CD4-positive, alpha-beta T cell (primary cell): ENCODE measurements around the gene OR51D1. TPM values are rescaled to one million over a fixed set of nuclear protein-coding genes. Genes with fewer than 3 reads are reported as not detected.

Source experiments
- ATAC-seq: fragments of 200-7000 bp; cut with Tn5 transposase; one replicate; pipeline ENCODE4 v1.10.0; 2022; ENCODE audit warnings: mild to moderate bottlenecking; ENCODE audit not compliant: poor library complexity
- CTCF ChIA-PET: fragments of 350-600 bp; sonication (Branson Sonifier 250); formaldehyde crosslinking; loops from one replicate; lab custom pipeline; 2021; ENCODE audit warnings: antibody characterized with exemption, inconsistent platforms; lab: Charles Lee
- POLR2A ChIA-PET: fragments of 350-600 bp; sonication (Branson Sonifier 250); formaldehyde crosslinking; loops from one replicate; lab custom pipeline; 2021; ENCODE audit warnings: antibody characterized with exemption, inconsistent platforms; lab: Charles Lee
- DNase-seq, 14 experiments: peaks; one replicate each; pipeline ENCODE4 v3.0.0-alpha.2; 2013 to 2020; ENCODE audit warnings: mixed read lengths in 2 of 14
- H3K27ac ChIP-seq, 2 donors: one replicate each; pipeline versions ENCODE4 v1.5.1 to v1.7.0; 2013; ENCODE audit warnings: low read length in 2 of 2, low read depth in 1 of 2, mild to moderate bottlenecking in 1 of 2
- H3K27me3 ChIP-seq, 2 experiments: 1 replicate in 1 of 2; 2 replicates in 1 of 2; pipeline versions ENCODE4 v1.6.1 to v1.7.0; 2013; ENCODE audit warnings: low read length in 2 of 2, control low read depth in 1 of 2, mild to moderate bottlenecking in 1 of 2, moderate library complexity in 1 of 2; ENCODE audit not compliant: insufficient read depth in 2 of 2, control insufficient read depth in 1 of 2
- H3K36me3 ChIP-seq: one replicate; pipeline ENCODE4 v1.6.1; 2013; ENCODE audit warnings: low read length, control low read depth; ENCODE audit not compliant: insufficient read depth
- H3K4me1 ChIP-seq: one replicate; pipeline ENCODE4 v1.6.1; 2013; ENCODE audit warnings: low read length, control low read depth; ENCODE audit not compliant: insufficient read depth
- H3K4me3 ChIP-seq: one replicate; pipeline ENCODE4 v1.5.1; 2013; ENCODE audit warnings: mild to moderate bottlenecking, low read length, moderate library complexity
- H3K9me3 ChIP-seq, 2 experiments: 1 replicate in 1 of 2; 2 replicates in 1 of 2; pipeline versions ENCODE4 v1.6.1 to v1.7.0; 2013; ENCODE audit warnings: low read length in 2 of 2, mild to moderate bottlenecking in 2 of 2, control low read depth in 1 of 2, moderate library complexity in 1 of 2; ENCODE audit not compliant: control insufficient read depth in 1 of 2, insufficient read depth in 1 of 2
- H3K27ac Mint-ChIP-seq: one replicate; pipeline ENCODE4 v1.8.0; 2020; ENCODE audit warnings: mixed read lengths
- H3K27me3 Mint-ChIP-seq: one replicate; pipeline ENCODE4 v1.8.0; 2021; ENCODE audit warnings: mixed read lengths
- H3K36me3 Mint-ChIP-seq: one replicate; pipeline ENCODE4 v1.8.0; 2021; ENCODE audit warnings: low read depth, mixed read lengths
- H3K4me1 Mint-ChIP-seq: one replicate; pipeline ENCODE4 v1.8.0; 2021; ENCODE audit warnings: low read depth, mixed read lengths
- H3K4me3 Mint-ChIP-seq: one replicate; pipeline ENCODE4 v1.8.0; 2020; ENCODE audit warnings: mild to moderate bottlenecking, mixed read lengths
- H3K9me3 Mint-ChIP-seq: one replicate; pipeline ENCODE4 v1.8.0; 2020; ENCODE audit warnings: mixed read lengths
- CTCF ChIP-seq: fragments of 200-600 bp; IDR thresholded peaks from one replicate; pipeline ENCODE4 v1.8.0; 2022; ENCODE audit warnings: antibody characterized with exemption, mild to moderate bottlenecking
- intact Hi-C, 2 experiments: fragments of 100-400 bp; cut with DNase I in 1 of 2; cut with micrococcal nuclease in 1 of 2; formaldehyde crosslinking; loops; one replicate each; pipeline versions ENCODE4 v1.15.1 to v1.9.0; 2023 to 2025; cut with DNase I, micrococcal nuclease
- total RNA-seq, 174 experiments: library from RNA in 2 of 174; stranded (reverse) in 2 of 174; gene quantifications; one replicate each; pipeline ENCODE4 v1.2.3 and lab custom pipeline; 2021 to 2026

Gene OR51D1
- total RNA-seq, 2 experiments from 2014 or later = not detected

- POLR2A ChIA-PET = interaction anchor here (0.6 to 1.5 kb wide), 4 partner anchors 29 to 1976 kb away, joined by 3 to 4 read pairs (median 3); partner anchors contain the start of genes OR51D1 and TRIM21
- peak; percentile 88 to 96 (median 92) for DNase-seq
Measured at GRCh38 chr11:4607781-4608666, 29.3 kb upstream of the OR51D1 start, which contains the start of gene TRIM68. TRIM68 (minus strand) TSS chr11:4608231; CDS start chr11:4605504, 2,727 bp downstream.

GRCh38 chr11:4610258-4610935 is 26.9 kb upstream of the OR51D1 start:
- Mint-ChIP-seq H3K9me3 (peaks cover 3% of the 10 kb centered on the region), H3K27me3 (no peaks in the 10 kb centered on the region), H3K36me3 (peaks cover 7% of the 10 kb centered on the region), H3K4me1 (peaks cover 53% of the 10 kb centered on the region), H3K27ac (peak overlapping the region; percentile 86), H3K4me3 (peak overlapping the region; percentile 87)
- Histone ChIP-seq H3K9me3 (no peaks in the 10 kb centered on the region), H3K27ac (peak overlapping the region in 1 of 2 donors; percentile 53), H3K4me1 (peaks cover 23% of the 10 kb centered on the region), H3K4me3 (peak overlapping the region; percentile 35), H3K27me3 (no peaks in the 10 kb centered on the region), H3K36me3 (peaks cover under 1% of the 10 kb centered on the region)
- intact Hi-C loops = no loop called here
- POLR2A ChIA-PET = no interaction called here
- CTCF ChIA-PET = no interaction called here
- DNase-seq (peak in 4 of 14 experiments; percentile 25 to 67 (median 32)), ATAC-seq (no peak)
- no peak for TF ChIP-seq CTCF

More at GRCh38 chr11:4607781-4608666, 29.3 kb upstream of the OR51D1 start, which contains the start of gene TRIM68:
- intact Hi-C loops = loop anchor here in 1 of 2 experiments (5.0 to 10.0 kb wide), 3 partner anchors 216 to 1629 kb away; partner anchors contain the start of genes CNGA4 and TRIM21
- Mint-ChIP-seq H3K36me3 (peaks cover 28% of the 10 kb centered on the region), H3K4me1 (peaks cover 53% of the 10 kb centered on the region), H3K27ac (peak within 1 kb of the TSS; percentile 86), H3K27me3 (no peaks in the 10 kb centered on the region), H3K9me3 (peaks cover 3% of the 10 kb centered on the region), H3K4me3 (peak within 1 kb of the TSS; percentile 87)
- Histone ChIP-seq H3K4me1 (peaks cover 23% of the 10 kb centered on the region), H3K36me3 (peaks cover 23% of the 10 kb centered on the region), H3K9me3 (no peaks in the 10 kb centered on the region), H3K4me3 (peak within 1 kb of the TSS; percentile 81), H3K27ac (peak within 1 kb of the TSS; percentile 74 to 79), H3K27me3 (no peaks in the 10 kb centered on the region)
- TF ChIP-seq CTCF = no peak
- CTCF ChIA-PET = interaction anchor here (1.3 kb wide), 1 partner anchor 29 kb away, joined by 5 read pairs; the partner anchor contains the start of gene OR51D1
- ATAC-seq = peak; percentile 99

- DNase-seq (no peak), ATAC-seq (no peak)
- Histone ChIP-seq H3K9me3 (no peaks in the 10 kb centered on the region), H3K27me3 (no peaks in the 10 kb centered on the region), H3K36me3 (no peaks in the 10 kb centered on the region), H3K27ac (no peak overlapping the region), H3K4me1 (peaks cover 19% of the 10 kb centered on the region), H3K4me3 (no peak overlapping the region)
- Mint-ChIP-seq H3K9me3 (peaks cover 3% of the 10 kb centered on the region), H3K4me1 (peaks cover 38% of the 10 kb centered on the region), H3K36me3 (peaks cover 7% of the 10 kb centered on the region), H3K27me3 (peaks cover 9% of the 10 kb centered on the region), H3K27ac (no peak overlapping the region), H3K4me3 (no peak overlapping the region)
- intact Hi-C loops = no loop called here
- no peak for TF ChIP-seq CTCF
- CTCF ChIA-PET = no interaction called here
- POLR2A ChIA-PET = no interaction called here
Measured at GRCh38 chr11:4611986-4612385, 25.3 kb upstream of the OR51D1 start.
